22Rv1 (cell line): ENCODE measurements around the gene ASMTL.

ENCODE experiments used
- H3K27ac ChIP-seq: fragments of 450-650 bp; 2 replicates; pipeline ENCODE4 v1.5.1; 2017
- CTCF ChIP-seq: fragments of 450-650 bp; IDR thresholded peaks from 2 replicates; pipeline ENCODE4 v1.5.1; 2017; ENCODE audit warnings: mild to moderate bottlenecking
- ZFX ChIP-seq: fragments of 450-650 bp; IDR thresholded peaks from 2 replicates; pipeline ENCODE4 v1.6.1; 2017; ENCODE audit warnings: antibody characterized with exemption, borderline replicate concordance

Gene ASMTL

GRCh38 chrX:1452516-1453394 is at the start of gene ASMTL:
Gene ASMTL (minus strand): TSS chrX:1452909. CDS start chrX:1452840, 69 bp downstream.
- peak within 1 kb of the TSS; percentile 74 for H3K27ac ChIP-seq
- TF ChIP-seq ZFX (no peak), CTCF (no peak)

GRCh38 chrX:1502241-1502640 is 49.5 kb upstream of the ASMTL start:
- TF ChIP-seq ZFX (no peak), CTCF (no peak)
- H3K27ac ChIP-seq = no peak overlapping the region

GRCh38 chrX:1500701-1501624 is 48.3 kb upstream of the ASMTL start:
- TF ChIP-seq CTCF = no peak
- no peak for TF ChIP-seq ZFX
- no peak overlapping the region for H3K27ac ChIP-seq

GRCh38 chrX:1496076-1496475 is 43.4 kb upstream of the ASMTL start:
- TF ChIP-seq ZFX = no peak
- no peak overlapping the region for H3K27ac ChIP-seq

- H3K27ac ChIP-seq = no peak overlapping the region
- TF ChIP-seq CTCF (no peak), ZFX (no peak)
These were observed 41.3 kb upstream of the ASMTL start for GRCh38 chrX:1493877-1494510.

- TF ChIP-seq CTCF (no peak), ZFX (no peak)
- H3K27ac ChIP-seq = no peak overlapping the region
These were observed 40.7 kb upstream of the ASMTL start for GRCh38 chrX:1493412-1493811.

- H3K27ac ChIP-seq = no peak overlapping the region
- TF ChIP-seq ZFX (no peak), CTCF (no peak)
These were observed 39.8 kb upstream of the ASMTL start for GRCh38 chrX:1492421-1493012.
